Endometrial microvascular endothelial cells (primary cell): ENCODE results near the gene CLEC16A. TPM values are rescaled to one million over a fixed set of nuclear protein-coding genes. Genes with fewer than 3 reads are reported as not detected.
"Not testable (repeated sequence)": the region's sequence is repeated elsewhere in the genome, so short reads cannot be mapped to it uniquely, and the experiment has no call there.

Experiments
- in situ Hi-C: cut with HindIII; loops from 2 replicates; pipeline ENCODE4 v1.10.0; 2017; ENCODE audit warnings: low sequenced_read_pairs, low pct_unique_long_range_greater_than_20kb; ENCODE audit errors: inconsistent ontology term
- total RNA-seq: library from RNA; depleted of rRNA; stranded (reverse); fragments of >200 nt; gene quantifications from one replicate; pipeline ENCODE4 v1.2.3, GENCODE V29; 2015; ENCODE audit errors: inconsistent ontology term

Gene CLEC16A
- total RNA-seq, 1 donor from 2014 or later, result 13.7 TPM

GRCh38 chr16:11097094-11097786 is 152.9 kb downstream of the CLEC16A start:
- in situ Hi-C loops, result no loop called here

GRCh38 chr16:11097787-11098167 is 153.4 kb downstream of the CLEC16A start:
- in situ Hi-C loops, result no loop called here

GRCh38 chr16:11098601-11099390 is 154.4 kb downstream of the CLEC16A start:
- in situ Hi-C loops, result no loop called here

- in situ Hi-C loops, result no loop called here
These were observed 155.4 kb downstream of the CLEC16A start for GRCh38 chr16:11099672-11100205.

GRCh38 chr16:11100239-11100750 is 155.9 kb downstream of the CLEC16A start:
- in situ Hi-C loops, result no loop called here

- in situ Hi-C loops, result no loop called here
These were observed 156.9 kb downstream of the CLEC16A start for GRCh38 chr16:11101283-11101682.

- in situ Hi-C loops, result no loop called here
These were observed 157.5 kb downstream of the CLEC16A start for GRCh38 chr16:11101695-11102522.

GRCh38 chr16:11102523-11102898 is 158.1 kb downstream of the CLEC16A start:
- in situ Hi-C loops, result no loop called here

GRCh38 chr16:11103301-11103700 is 158.9 kb downstream of the CLEC16A start:
- in situ Hi-C loops, result not testable (repeated sequence)

GRCh38 chr16:11104168-11105037 is 160.0 kb downstream of the CLEC16A start:
- in situ Hi-C loops, result no loop called here

- in situ Hi-C loops, result no loop called here
These were observed 160.9 kb downstream of the CLEC16A start for GRCh38 chr16:11105038-11105903.

- in situ Hi-C loops, result no loop called here
These were observed 162.4 kb downstream of the CLEC16A start for GRCh38 chr16:11106726-11107125.

- in situ Hi-C loops, result no loop called here
These were observed 163.6 kb downstream of the CLEC16A start for GRCh38 chr16:11107780-11108465.

GRCh38 chr16:11108466-11108805 is 164.1 kb downstream of the CLEC16A start:
- in situ Hi-C loops, result no loop called here

GRCh38 chr16:11109566-11109965 is 165.2 kb downstream of the CLEC16A start:
- in situ Hi-C loops, result no loop called here

GRCh38 chr16:11111150-11111549 is 166.8 kb downstream of the CLEC16A start:
- in situ Hi-C loops, result no loop called here
